Measurements from ENCODE around the gene P2RY12.

Gene P2RY12

GRCh38 chr3:151330899-151331298 is 53.7 kb downstream of the P2RY12 start:
- no peak for DNase-seq

GRCh38 chr3:151330379-151330778 is 54.2 kb downstream of the P2RY12 start:
- DNase-seq: no peak

GRCh38 chr3:151329363-151329762 is 55.2 kb downstream of the P2RY12 start, which contains the start of gene P2RY13:
Gene P2RY13, minus strand, starts transcription at chr3:151329549. Its CDS starts 21 bp downstream, at chr3:151329528.
- no peak for DNase-seq

- no peak for DNase-seq
These were observed 56.1 kb downstream of the P2RY12 start for GRCh38 chr3:151328298-151328995.

- DNase-seq: no peak
These were observed 56.9 kb downstream of the P2RY12 start for GRCh38 chr3:151327571-151328198.

GRCh38 chr3:151322511-151322910 is 62.0 kb downstream of the P2RY12 start:
- no peak for DNase-seq

GRCh38 chr3:151321526-151321925 is 63.0 kb downstream of the P2RY12 start:
- no peak for DNase-seq

GRCh38 chr3:151320131-151320530 is 64.4 kb downstream of the P2RY12 start:
- no peak for DNase-seq

GRCh38 chr3:151319628-151320027 is 64.9 kb downstream of the P2RY12 start:
- DNase-seq: no peak

- DNase-seq: no peak
These were observed 65.6 kb downstream of the P2RY12 start for GRCh38 chr3:151318991-151319390.

GRCh38 chr3:151318313-151318712 is 66.2 kb downstream of the P2RY12 start:
- DNase-seq: no peak

GRCh38 chr3:151316267-151316991 is 68.1 kb downstream of the P2RY12 start, which contains the start of gene GPR87:
Gene GPR87, minus strand, starts transcription at chr3:151316820. Its CDS starts 16,720 bp downstream, at chr3:151300100.
- no peak for DNase-seq

- DNase-seq: no peak
These were observed 68.7 kb downstream of the P2RY12 start for GRCh38 chr3:151315846-151316245.

- no peak for DNase-seq
These were observed 69.4 kb downstream of the P2RY12 start for GRCh38 chr3:151315136-151315535.

GRCh38 chr3:151314593-151314992 is 70.0 kb downstream of the P2RY12 start:
- no peak for DNase-seq

GRCh38 chr3:151314137-151314536 is 70.4 kb downstream of the P2RY12 start:
- DNase-seq: no peak

GRCh38 chr3:151312972-151313371 is 71.6 kb downstream of the P2RY12 start:
- no peak for DNase-seq

- no peak for DNase-seq
These were observed 75.0 kb downstream of the P2RY12 start for GRCh38 chr3:151309566-151309965.

- no peak for DNase-seq
These were observed 76.7 kb downstream of the P2RY12 start for GRCh38 chr3:151307583-151308488.

- DNase-seq: no peak
These were observed 77.4 kb downstream of the P2RY12 start for GRCh38 chr3:151307131-151307530.

- no peak for DNase-seq
These were observed 78.3 kb downstream of the P2RY12 start for GRCh38 chr3:151306168-151306810.

GRCh38 chr3:151305775-151306151 is 78.8 kb downstream of the P2RY12 start:
- no peak for DNase-seq

Data from retina (tissue), 1 donor.